ENCODE data around the gene HDAC4.

The HDAC4 gene

GRCh38 chr2:239181074-239181902 lies 219.5 kb downstream of the HDAC4 start:
- DNase-seq, result peak in 1 of 2 donors; percentile 7

GRCh38 chr2:239180526-239181073 lies 220.2 kb downstream of the HDAC4 start:
- DNase-seq, result no peak

GRCh38 chr2:239179851-239180371 lies 220.9 kb downstream of the HDAC4 start:
- DNase-seq, result no peak

GRCh38 chr2:239178954-239179353 lies 221.9 kb downstream of the HDAC4 start:
- no peak for DNase-seq

- no peak for DNase-seq
These were observed 222.3 kb downstream of the HDAC4 start for GRCh38 chr2:239178484-239178883.

GRCh38 chr2:239177908-239178307 lies 222.9 kb downstream of the HDAC4 start:
- DNase-seq, result peak in 1 of 2 donors; percentile 4

- no peak for DNase-seq
These were observed 223.5 kb downstream of the HDAC4 start for GRCh38 chr2:239177325-239177724.

- peak in 1 of 2 donors; percentile 9 for DNase-seq
These were observed 224.5 kb downstream of the HDAC4 start for GRCh38 chr2:239176138-239176803.

GRCh38 chr2:239175181-239175580 lies 225.6 kb downstream of the HDAC4 start:
- peak in 1 of 2 donors; percentile 3 for DNase-seq

- no peak for DNase-seq
These were observed 227.5 kb downstream of the HDAC4 start for GRCh38 chr2:239173301-239173700.

- DNase-seq, result no peak
These were observed 229.2 kb downstream of the HDAC4 start for GRCh38 chr2:239171643-239172042.

GRCh38 chr2:239169311-239170048 lies 231.3 kb downstream of the HDAC4 start:
- DNase-seq, result no peak

GRCh38 chr2:239168575-239168974 lies 232.2 kb downstream of the HDAC4 start:
- no peak for DNase-seq

- no peak for DNase-seq
These were observed 232.9 kb downstream of the HDAC4 start for GRCh38 chr2:239167766-239168444.

- DNase-seq, result no peak
These were observed 233.7 kb downstream of the HDAC4 start for GRCh38 chr2:239167011-239167673.

- no peak for DNase-seq
These were observed 234.5 kb downstream of the HDAC4 start for GRCh38 chr2:239166201-239166834.

GRCh38 chr2:239165206-239165831 lies 235.5 kb downstream of the HDAC4 start:
- DNase-seq, result no peak

GRCh38 chr2:239164335-239164871 lies 236.4 kb downstream of the HDAC4 start:
- peak in 1 of 2 donors; percentile 28 for DNase-seq

GRCh38 chr2:239163688-239164334 lies 237.0 kb downstream of the HDAC4 start:
- DNase-seq, result no peak
